Stimulated activated CD4-positive, alpha-beta T cell treated with anti-CD3 and anti-CD28 coated beads, TNF-alpha, amount 100 ng/mL, for 4 hours (primary cell): ENCODE results near the gene DMTF1.
"Not testable (repeated sequence)": the region's sequence is repeated elsewhere in the genome, so short reads cannot be mapped to it uniquely, and the experiment has no call there.

Experiments
- DNase-seq, 3 experiments: peaks; one replicate each; pipeline ENCODE4 v3.0.0-alpha.2; 2020; ENCODE audit warnings: low read depth in 3 of 3

The DMTF1 gene

DNA sequence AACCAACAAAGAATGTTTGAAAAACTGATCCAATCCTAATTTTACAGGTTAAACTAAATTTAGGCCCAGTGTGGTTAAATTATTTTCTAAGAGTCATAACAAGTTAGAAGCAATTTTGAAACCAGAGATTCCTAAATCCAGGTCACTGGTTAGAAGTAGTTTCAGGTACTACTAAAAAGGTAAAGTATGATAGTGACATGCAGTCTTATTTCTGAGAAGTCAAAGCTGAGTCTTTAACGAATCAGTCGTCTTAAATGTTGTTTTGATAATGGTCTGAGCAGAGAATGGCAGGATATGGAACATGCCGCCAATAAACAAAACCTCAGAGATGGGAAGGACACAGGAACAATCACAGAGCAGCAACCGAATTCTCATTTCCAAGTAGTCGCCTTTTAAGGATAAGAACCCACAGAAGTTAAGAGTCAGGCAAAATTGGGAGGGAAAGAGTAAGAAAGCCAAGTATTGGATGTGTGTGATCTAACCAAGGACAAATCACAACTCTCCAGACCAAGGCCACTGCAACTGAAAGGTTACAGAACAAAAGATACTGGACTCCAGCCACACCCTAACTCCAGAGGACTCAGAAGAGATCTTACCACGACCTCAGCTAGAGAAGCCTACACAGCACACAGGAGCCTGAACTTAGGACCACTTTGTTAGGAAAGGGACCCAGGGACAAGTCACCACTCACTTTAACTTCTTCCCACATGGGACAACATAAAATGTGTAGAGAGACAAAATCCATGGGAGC lies 47.6 kb downstream of the DMTF1 start:
- no peak for DNase-seq

DNA sequence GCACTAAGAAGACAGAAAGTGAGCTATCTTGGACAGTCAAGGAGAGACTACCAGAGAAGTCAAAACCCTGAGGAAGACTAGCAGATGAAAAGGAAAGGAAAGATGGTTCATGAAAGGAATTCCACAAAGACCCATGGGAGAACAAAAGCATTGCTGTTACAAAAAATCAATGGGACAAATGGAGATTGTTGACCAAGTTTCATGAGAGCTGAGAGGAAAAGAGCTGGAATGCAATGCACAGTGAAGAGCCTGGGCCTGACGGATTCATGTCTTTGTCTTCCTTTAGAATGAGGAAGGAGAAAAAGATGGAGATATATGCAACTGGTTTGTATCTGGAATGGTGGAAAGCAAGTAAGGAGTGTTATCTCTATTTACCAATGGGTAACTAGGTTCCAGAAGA lies 50.0 kb downstream of the DMTF1 start:
- DNase-seq = no peak

DNA sequence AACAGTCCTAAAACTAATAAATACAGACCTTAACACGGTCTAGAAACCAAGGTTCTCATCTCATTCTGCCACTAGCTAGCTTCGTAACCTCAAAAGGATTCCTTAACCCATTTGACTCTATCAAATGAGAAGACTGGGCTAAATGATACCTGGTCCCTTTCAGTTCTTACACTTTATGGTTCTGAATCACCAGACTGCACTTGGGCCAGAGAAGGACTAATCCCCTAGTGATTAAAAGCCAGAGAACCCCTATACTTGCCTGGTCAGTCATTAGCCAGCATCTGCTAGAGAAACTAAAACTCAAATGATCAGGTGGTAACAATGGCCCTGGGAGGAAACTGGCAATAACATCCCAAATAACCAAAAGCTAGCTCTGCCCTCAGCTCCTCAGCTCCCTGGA lies 50.5 kb downstream of the DMTF1 start:
- DNase-seq = no peak

DNA sequence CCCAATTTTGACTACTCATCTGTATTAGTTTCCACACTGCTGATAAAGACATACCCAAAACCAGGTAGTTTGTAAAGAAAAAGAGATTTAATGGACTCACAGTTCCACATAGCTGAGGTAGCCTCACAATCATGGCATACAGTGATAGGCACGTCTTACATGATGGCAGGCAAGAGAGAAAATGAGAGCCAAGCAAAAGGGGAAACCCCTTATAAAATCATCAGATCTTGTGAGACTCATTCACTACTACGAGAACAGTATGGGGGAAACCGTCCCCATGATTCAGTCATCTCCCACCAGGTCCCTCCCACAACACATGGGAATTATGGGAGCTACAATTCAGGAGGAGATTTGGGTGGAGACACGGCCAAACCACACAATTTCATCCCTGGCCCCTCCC lies 51.7 kb downstream of the DMTF1 start:
- DNase-seq = not testable (repeated sequence)

DNA sequence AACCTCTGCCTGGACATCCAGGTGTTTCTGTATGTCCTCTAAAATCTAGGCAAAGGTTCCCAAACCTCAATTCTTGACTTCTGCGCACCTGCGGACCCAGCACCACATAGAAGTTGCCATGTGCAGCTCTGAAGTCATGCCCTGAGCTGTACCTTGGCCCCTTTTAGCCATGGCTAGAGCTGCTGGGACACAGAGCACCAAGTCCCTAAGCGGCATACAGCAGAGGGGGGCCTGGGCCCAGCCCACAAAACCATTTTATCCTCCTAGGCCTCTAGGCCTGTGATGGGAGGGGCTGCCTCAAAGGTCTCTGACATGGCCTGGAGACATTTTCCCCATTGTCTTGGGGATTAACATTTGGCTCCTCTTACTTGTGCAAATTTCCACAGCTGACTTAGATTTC lies 52.7 kb downstream of the DMTF1 start:
- no peak for DNase-seq

DNA sequence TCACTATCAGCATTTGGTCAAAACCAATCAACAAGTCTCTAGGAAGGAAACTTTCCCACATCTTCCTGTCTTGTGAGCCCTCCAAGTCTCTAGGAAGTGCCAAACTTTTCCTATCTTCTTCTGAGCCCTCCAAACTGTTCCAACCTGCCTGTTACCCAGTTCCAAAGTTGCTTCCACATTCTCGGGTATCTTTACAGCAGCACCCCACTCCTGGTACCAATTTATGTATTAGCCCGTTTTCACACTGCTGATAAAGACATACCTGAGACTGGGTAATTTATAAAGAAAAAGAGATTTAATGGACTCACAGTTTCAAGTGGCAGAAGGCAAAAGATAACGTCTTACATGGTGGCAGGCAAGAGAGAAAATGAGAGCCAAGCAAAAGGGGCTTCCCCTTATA lies 53.4 kb downstream of the DMTF1 start:
- not testable (repeated sequence) for DNase-seq

DNA sequence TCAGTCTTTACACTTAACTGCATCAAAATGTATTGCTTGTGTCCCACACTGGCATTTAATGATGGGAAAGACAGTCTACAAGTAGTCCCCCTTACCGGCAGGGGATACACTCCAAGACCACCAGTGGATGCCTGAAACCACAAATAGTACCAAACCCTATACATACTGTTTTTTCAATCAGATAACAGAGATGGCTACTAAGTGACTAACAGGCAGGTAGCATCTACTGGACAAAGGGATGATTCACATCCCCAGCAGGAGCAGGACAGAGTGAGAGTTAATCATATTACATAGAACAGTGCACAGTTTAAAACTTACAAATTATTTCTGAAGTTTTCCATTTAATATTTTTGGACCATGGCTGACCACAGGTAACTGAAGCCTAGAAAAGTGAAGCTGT lies 54.1 kb downstream of the DMTF1 start:
- DNase-seq = no peak

DNA sequence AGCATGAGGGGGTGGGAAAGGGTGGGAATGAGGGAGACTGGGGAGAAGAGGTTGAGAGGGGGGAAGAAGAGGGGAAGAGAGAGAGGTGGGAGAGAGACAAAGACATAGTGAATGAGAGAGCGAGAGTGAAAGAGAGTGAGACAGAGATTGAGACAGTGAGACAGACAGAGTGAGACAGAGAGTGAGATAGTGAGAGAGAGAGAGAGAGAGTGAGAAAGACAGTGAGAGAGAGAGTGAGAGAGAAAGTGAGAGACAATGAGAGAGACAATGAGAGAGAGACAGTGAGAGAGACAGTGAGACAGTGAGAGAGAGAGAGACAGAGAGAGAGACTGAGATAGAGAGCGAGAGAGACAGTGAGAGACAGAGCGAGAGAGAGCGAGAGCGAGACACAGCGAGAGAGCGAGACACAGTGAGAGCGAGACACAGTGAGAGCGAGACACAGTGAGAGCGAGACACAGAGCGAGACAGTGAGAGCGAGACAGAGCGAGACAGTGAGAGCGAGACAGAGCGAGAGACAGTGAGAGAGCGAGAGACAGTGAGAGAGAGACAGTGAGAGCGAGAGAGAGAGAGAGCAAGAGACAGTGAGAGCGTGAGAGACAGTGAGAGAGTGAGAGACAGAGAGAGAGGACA lies 57.2 kb downstream of the DMTF1 start:
- DNase-seq = no peak

DNA sequence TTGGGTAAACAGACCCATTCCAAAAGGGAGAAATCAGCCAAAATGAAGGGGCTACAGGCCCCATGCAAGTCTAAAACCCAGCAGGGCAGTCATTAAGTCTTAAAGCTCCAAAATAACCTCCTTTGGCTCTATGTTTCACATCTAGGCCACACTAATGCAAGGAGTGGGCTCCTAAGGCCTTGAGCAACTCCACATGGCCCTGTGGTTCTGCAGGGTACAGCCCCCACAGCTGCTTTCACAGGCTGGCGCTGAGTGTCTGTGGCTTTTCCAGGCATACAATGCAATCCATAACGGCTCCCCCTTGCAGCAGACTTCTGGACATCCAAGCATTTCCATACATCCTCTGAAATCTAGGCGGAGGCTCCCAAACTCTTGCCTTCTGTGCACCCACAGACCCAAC lies 58.3 kb downstream of the DMTF1 start:
- no peak for DNase-seq

DNA sequence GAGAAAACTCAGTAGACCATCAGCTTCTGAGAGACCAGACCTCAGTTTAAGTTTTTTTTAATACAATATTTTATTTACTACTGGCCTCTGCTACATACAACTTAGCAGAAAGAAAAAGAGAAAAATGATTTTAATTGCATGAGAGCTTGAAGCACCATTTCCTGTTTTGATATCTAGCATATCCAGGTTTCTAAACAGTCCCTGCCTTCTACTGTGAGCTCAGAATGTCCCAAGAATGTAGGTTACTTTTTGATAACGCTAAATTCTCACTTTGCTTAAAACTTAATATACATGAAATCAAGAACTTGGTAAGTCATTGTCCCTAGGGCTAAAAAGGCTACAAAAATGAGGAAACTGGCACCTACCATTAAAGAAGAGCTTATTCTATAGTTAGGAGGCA lies 60.2 kb downstream of the DMTF1 start:
- DNase-seq = no peak

DNA sequence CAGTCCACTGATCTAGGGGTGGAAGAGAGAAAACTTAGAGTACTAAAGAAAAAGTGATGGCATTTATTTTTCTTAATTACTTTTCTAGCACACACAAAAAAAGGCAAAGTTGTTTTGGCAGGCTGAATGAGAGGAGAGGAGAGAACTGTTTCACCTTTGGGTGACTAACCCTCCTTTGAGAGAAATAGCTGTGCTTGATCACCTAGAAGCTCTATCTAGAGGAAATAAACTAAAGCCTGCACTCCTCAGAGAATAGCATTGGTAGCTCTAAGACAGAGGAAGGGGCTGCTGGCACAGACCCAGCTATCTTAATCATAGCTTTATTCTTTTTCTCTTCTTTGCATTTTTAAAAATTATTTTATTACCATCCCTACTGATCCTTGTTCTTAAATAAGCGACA lies 61.0 kb downstream of the DMTF1 start:
- DNase-seq = no peak

DNA sequence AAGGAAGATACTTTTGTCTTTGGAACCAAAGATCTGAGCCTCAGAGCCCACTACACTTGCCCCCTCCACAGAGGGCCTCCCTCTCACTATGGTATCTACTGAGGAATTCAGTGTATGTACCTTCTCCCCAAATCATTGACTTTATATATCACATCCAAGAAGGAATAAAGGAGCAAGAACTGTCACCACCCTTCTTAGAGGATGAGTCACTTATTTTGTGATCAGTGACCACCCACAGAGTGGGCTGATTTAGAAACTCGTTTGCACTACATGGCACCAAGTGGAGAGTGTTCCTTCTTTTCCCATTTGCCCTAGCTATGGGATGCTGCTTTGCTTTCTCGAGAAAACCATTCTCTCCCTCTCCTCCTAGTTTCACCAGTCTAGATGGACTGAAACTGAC lies 61.6 kb downstream of the DMTF1 start:
- DNase-seq = no peak

DNA sequence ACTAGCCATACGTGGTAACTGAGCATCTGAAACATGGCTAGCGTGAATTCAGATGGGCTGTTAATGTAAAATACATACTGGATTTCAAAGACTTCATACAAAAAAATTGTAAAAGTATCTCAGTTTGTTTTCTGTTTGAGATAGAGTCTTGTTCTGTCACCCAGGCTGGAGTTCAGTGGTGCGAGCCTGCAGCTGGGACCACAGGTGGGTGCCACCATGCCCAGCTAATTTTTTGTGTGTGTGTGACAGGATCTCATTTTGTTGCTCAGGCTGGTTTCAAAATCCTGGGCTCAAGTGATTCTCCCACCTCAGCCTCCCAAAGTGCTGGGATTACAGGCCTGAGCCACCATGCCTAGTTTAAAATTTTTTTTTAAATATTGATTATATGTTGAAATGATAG lies 62.8 kb downstream of the DMTF1 start:
- DNase-seq = no peak

DNA sequence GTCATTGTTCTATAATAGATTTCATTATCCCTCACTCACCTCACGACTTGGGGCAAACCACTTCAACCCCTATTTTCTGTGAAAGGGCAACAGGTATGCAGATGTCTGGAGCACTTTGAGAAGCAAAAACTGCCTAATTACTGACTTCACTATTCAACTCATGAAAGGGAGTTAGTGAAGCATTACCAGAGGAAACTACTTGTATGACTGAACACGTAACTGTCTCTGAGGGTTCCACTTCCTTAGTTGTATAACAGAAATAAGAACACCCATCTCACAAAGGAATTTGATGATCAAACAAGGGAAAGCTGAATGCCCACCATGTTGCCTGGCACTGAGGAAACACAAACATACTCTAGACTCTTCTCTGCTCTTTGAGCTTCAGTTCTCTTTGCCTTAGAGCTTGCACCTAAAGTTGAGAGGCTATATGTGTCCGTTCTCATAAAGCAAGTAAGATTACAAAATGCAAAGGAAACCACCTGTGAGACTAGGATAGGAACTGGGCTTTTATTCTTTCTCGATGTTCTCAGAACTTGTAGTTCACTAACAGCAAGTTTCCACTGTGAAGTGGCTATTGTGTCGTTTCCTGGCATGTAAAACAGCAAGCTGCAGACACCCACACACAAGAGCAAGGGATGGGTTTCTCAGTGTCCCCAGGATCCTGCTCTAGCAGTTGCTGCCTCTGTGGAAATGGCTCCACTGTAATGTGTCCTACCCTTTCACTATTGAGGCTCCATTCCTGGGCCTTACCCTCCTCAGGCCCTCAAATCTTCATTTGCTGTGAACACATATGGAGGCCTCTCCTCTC lies 64.7 kb downstream of the DMTF1 start:
- DNase-seq = peak in 1 of 3 experiments; percentile 27

DNA sequence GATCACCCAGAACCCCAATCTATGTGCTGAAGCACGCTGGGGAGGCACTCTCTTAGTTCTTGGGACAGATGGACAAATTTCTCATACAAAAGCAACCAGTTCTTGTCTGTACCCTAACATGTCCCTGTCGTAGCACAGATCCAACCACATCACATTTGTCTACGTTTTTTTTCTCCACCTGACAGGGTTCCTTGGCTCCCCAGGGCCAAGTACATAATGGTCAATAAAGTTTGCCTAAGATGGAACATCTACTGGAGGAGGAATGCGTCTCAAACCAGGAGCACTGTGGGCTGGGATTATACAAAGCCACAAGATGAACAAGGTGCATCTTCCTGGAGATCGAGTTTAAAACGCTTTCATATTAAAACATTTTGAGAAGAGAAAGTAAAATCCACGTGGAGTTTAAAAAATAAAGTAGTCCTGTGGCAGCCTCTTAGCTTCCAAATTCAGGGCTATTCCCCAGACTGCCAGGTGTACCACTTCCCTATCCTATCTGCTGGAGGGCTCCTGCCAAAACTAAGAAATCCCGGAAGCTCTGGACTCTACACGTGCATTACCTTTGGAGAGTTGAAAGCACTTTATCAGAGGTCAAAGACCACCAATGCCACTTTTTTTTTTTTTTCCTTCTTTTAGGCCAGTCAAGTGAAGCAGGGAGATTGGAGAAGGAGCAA lies 65.9 kb downstream of the DMTF1 start:
- DNase-seq = no peak

DNA sequence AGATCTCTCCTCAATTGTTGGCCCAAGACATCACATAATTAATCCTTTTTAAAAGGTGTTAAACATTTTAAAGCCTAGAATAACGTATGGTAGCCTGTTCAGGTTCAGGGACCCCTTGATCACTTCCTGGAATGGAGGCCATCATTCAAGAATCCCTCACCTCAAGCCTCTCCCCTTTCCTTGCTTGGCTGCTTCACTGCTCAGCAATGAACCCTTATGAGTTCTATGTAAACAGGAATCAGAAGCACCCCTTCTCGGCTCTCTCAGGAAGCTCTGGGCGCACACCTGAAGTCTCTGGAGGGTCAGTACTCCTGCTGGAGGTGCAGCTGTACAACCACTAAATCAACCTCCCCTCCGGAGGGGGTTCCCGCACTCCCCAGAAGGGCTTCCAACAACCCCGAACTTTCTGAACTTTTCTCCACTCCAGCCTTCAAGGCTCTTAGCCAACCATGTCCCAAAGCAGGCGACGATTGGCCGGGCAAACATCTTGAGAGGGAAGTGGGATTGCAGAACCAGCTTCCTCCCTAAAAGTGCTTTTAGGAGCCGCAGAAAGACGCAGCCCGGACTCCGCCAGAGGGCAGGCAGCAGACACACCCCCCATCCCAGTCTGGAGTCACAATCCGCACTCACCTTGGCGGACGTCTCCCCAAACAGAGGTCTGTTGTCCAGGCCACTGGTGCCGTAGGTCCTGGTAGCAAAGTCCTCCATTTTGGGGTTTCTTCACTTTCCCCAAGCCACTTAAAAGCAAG lies 66.7 kb downstream of the DMTF1 start:
- peak; percentile 8 to 15 (median 14) for DNase-seq

DNA sequence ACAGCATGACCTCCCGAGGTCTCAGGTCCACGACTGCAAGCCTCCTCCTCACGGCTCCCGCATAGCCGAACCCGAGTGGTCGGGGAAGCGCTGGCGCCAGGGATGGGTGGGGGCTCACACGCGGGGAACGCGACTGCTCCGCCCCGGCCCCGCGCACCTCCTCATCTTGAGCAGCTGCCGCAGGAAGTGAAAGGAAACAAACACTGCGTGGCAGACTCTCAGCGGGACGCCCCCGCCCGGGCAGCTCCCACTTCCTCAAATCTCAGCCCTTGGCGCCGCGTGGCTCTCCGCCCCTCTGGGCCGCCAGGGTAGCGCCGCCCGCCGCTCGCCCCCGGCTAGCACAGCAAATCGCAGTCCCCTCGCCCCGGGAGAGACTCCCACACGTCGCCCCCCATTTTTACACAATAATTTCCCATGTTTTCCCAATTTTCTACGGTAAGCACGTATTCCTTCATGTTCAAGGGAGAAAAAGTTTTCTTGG lies 67.3 kb downstream of the DMTF1 start, which contains the start of gene TMEM243:
Gene TMEM243 (minus strand): TSS at position 188 of the 481 bp plus-strand sequence. CDS start 229 bp downstream, outside the sequence.
- DNase-seq = peak; percentile 61 to 81 (median 79)

DNA sequence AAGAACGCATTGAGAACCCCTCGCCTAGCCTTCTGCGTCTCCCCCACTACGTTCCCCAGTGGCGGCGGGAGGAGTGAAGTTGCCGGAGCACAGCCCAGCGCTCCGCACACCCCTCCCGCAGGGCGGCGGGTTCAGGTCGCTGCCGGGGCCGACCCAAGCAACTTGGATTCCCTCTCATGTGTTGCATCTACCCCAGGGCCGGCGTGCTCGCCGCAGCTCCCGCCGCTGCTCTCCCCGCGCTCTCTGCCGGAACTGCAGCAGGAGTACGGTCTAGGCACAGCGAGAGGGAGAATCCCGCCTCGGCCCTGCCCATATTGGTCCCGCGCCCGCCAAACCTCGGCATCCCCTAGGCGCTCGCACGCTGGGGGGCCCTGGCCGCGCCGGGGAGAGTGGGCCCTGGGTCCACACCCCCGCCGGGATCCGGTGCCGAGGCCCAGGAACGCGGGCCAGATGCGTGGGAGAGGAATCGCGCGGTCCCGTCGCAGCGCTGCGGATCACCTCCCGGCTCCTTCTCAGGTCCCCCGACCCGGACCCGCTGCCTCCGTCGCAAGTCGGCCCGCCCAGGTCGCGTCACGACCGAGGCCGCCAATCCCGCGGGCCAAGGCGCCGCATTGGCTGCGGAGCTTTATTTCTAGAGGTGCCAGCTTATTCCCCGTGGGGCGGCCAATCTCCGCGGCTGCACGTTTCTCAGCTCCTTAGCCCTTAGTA lies 67.9 kb downstream of the DMTF1 start:
- peak; percentile 65 to 75 (median 72) for DNase-seq

DNA sequence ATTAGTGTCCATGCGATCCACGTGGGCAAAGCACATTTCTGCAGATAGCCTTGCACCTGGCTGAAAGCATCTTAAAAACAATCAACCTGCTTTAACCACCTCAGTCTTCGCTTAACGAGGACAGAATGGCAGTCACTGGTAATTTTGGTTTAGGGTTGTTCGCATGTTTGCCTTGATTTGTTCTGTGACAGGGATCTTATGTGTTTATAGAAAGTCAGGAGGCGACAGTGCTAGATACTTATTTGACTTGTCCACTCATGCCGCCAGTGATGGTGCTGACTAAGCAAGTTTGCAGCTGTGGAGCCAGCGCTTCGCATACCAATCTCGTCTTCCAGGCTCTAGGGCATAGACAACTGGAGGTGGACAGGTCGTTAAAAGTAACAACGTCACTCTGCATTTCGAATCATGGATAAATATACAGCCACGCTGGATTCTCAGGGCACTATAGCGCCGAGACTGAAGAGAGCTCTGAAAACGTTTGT lies 68.5 kb downstream of the DMTF1 start:
- no peak for DNase-seq

DNA sequence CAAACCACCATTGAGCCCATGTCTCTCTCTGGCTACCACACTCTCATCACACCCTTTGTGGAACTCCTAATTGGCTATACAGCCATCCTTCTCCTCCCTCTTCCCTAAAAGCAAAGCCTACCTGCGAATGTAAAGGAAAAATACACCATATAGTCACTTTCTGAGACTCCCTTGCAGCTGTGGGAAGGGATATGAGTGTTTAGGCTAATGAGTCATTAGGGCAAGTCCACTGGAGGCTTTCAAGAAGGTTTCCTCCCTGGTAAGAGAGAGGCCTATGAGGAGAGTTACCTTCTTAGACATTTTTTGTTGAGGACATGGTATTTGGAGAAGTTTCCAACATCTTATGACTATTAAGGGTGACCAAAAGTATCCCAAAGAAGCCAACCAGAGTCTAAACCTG lies 71.4 kb downstream of the DMTF1 start:
- DNase-seq = no peak
